ENCODE data around the gene TMEM187. TPM values are rescaled to one million over a fixed set of nuclear protein-coding genes. Genes with fewer than 3 reads are reported as not detected.

TMEM187 gene
- total RNA-seq, 1 donor from 2014 or later = 8.6 TPM

DNA sequence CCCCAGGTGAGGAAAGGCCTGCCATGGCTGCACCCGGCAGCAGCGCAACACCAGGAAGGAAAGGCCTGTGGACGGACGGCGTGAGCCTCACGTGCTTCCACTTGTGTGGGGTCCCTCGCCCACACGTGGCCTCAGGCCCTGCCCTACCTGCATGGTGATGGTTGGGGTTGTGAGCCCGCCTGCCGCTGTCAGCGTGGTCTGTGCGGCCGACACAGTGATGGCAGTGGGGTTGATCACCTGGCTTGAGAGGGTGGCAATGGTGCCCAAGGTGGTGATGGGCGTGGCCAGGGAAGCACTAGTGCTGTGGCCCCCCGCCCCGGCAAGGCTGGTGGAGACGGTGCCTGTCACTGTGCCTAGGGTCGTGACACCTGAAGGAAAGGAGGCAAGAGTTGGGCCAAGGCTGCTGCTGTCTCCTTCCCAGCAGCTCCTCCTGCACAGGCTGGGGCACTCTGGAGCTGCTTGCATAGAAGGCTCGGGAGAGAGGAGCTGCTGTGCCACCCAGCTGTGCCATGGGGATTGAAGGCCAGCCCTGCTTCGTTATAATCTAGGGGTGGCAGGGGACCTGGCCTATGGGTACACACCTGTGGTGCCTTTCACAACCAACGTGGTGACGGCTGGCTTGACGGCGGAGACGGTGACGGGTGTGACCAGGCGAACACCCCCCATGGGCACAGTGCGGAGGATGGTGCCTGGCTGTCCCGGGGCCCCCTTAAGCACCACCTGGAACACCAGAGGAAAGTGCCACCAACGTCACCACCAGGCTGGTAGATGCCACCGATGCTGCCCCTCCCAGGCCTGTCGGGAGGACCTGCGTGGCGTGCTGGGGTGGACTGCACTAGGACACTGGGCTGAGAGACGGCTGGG lies 16.3 kb upstream of the TMEM187 start:
- Histone ChIP-seq H3K27me3 (ENCODE audit: insufficient read depth, low read length) (no peaks in the 10 kb centered on the region), H3K9ac (ENCODE audit: low read length) (no peak overlapping the region), H3K4me3 (ENCODE audit: insufficient read depth, low read depth, low read length) (no peak overlapping the region), H3K4me2 (ENCODE audit: low read length) (no peak overlapping the region), H4K20me1 (ENCODE audit: insufficient read depth, low read length) (peaks cover 7% of the 10 kb centered on the region), H3K79me2 (ENCODE audit: insufficient read depth, low read length) (peaks cover 14% of the 10 kb centered on the region), H3K9me3 (ENCODE audit: insufficient read depth, low read depth, low read length) (no peaks in the 10 kb centered on the region), H3K36me3 (ENCODE audit: insufficient read depth, low read length) (peaks cover 5% of the 10 kb centered on the region), H3K27ac (ENCODE audit: low read depth, low read length) (no peak overlapping the region), H3K4me1 (ENCODE audit: insufficient read depth, low read length) (peaks cover 4% of the 10 kb centered on the region), H2AFZ (ENCODE audit: low read depth, low read length) (no peak overlapping the region)
- H3K9me3 Mint-ChIP-seq (ENCODE audit: unreplicated experiment) = no peaks in the 10 kb centered on the region
- DNase-seq (ENCODE audit: low read depth) (no peak), FAIRE-seq (no peak)
- TF ChIP-seq, protein P1, sequence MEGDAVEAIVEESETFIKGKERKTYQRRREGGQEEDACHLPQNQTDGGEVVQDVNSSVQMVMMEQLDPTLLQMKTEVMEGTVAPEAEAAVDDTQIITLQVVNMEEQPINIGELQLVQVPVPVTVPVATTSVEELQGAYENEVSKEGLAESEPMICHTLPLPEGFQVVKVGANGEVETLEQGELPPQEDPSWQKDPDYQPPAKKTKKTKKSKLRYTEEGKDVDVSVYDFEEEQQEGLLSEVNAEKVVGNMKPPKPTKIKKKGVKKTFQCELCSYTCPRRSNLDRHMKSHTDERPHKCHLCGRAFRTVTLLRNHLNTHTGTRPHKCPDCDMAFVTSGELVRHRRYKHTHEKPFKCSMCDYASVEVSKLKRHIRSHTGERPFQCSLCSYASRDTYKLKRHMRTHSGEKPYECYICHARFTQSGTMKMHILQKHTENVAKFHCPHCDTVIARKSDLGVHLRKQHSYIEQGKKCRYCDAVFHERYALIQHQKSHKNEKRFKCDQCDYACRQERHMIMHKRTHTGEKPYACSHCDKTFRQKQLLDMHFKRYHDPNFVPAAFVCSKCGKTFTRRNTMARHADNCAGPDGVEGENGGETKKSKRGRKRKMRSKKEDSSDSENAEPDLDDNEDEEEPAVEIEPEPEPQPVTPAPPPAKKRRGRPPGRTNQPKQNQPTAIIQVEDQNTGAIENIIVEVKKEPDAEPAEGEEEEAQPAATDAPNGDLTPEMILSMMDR (IDR thresholded peaks at IDR 0.05; ENCODE audit: insufficient read depth, low read depth, low read length) = no peak
- TF ChIP-seq EZH2 (IDR thresholded peaks at IDR 0.05; ENCODE audit: insufficient read depth, low read length) = no peak
- H3K4me3 Mint-ChIP-seq (ENCODE audit: unreplicated experiment) = no peak overlapping the region
- no peaks in the 10 kb centered on the region for H3K4me1 Mint-ChIP-seq (ENCODE audit: low read depth, unreplicated experiment)
- H3K27ac Mint-ChIP-seq (ENCODE audit: unreplicated experiment) = no peak overlapping the region
- H3K36me3 Mint-ChIP-seq (ENCODE audit: low read depth, unreplicated experiment) = peaks cover 7% of the 10 kb centered on the region
- H3K27me3 Mint-ChIP-seq (ENCODE audit: low read depth, unreplicated experiment) = no peaks in the 10 kb centered on the region

- H3K9me3 Mint-ChIP-seq (ENCODE audit: unreplicated experiment) = no peaks in the 10 kb centered on the region
- H3K36me3 Mint-ChIP-seq (ENCODE audit: low read depth, unreplicated experiment) = peaks cover 7% of the 10 kb centered on the region
- H2AFZ ChIP-seq (ENCODE audit: low read depth, low read length) = no peak overlapping the region
- no peaks in the 10 kb centered on the region for H3K4me1 Mint-ChIP-seq (ENCODE audit: low read depth, unreplicated experiment)
- H3K4me1 ChIP-seq (ENCODE audit: insufficient read depth, low read length) = peaks cover 4% of the 10 kb centered on the region
- DNase-seq (ENCODE audit: low read depth) (no peak), FAIRE-seq (no peak)
- H3K4me2 ChIP-seq (ENCODE audit: low read length) = no peak overlapping the region
- peaks cover 14% of the 10 kb centered on the region for H4K20me1 ChIP-seq (ENCODE audit: insufficient read depth, low read length)
- no peak overlapping the region for H3K9ac ChIP-seq (ENCODE audit: low read length)
- H3K79me2 ChIP-seq (ENCODE audit: insufficient read depth, low read length) = peaks cover 24% of the 10 kb centered on the region
- no peak overlapping the region for H3K27ac ChIP-seq (ENCODE audit: low read depth, low read length)
- H3K4me3 Mint-ChIP-seq (ENCODE audit: unreplicated experiment) = no peak overlapping the region
- H3K27ac Mint-ChIP-seq (ENCODE audit: unreplicated experiment) = no peak overlapping the region
- no peaks in the 10 kb centered on the region for H3K27me3 Mint-ChIP-seq (ENCODE audit: low read depth, unreplicated experiment)
- no peak overlapping the region for H3K4me3 ChIP-seq (ENCODE audit: insufficient read depth, low read depth, low read length)
- H3K27me3 ChIP-seq (ENCODE audit: insufficient read depth, low read length) = no peaks in the 10 kb centered on the region
- peaks cover 5% of the 10 kb centered on the region for H3K36me3 ChIP-seq (ENCODE audit: insufficient read depth, low read length)
- H3K9me3 ChIP-seq (ENCODE audit: insufficient read depth, low read depth, low read length) = no peaks in the 10 kb centered on the region
- no peak for TF ChIP-seq EZH2 (IDR thresholded peaks at IDR 0.05; ENCODE audit: insufficient read depth, low read length)
- TF ChIP-seq, protein P1 (IDR thresholded peaks at IDR 0.05; ENCODE audit: insufficient read depth, low read depth, low read length) = no peak
Observed at GRCh38 chrX:153957224-153957623, 15.3 kb upstream of the TMEM187 start.

DNA sequence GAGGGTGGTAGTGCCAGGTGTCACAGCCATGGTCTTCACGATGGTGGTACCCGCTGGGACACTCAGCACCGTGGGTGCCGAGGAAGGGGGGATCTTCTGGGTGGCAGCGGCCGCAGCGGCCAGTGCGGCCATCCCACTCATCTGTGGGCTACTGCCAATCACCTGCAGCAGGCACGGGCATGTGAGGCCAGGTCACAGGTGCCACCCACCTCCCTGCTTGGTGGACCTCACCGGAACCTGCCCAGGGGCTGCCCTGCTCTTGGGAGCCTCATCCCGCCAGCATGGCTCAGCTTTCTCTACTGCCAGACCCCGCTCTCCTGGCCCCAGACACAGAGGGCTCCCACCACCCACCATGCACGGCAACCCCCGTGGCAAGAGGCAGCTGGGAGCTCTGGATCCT lies 13.9 kb upstream of the TMEM187 start:
- no peak for TF ChIP-seq EZH2 (IDR thresholded peaks at IDR 0.05; ENCODE audit: insufficient read depth, low read length)
- TF ChIP-seq, protein P1 (IDR thresholded peaks at IDR 0.05; ENCODE audit: insufficient read depth, low read depth, low read length) = no peak
- Mint-ChIP-seq H3K27ac (ENCODE audit: unreplicated experiment) (no peak overlapping the region), H3K9me3 (ENCODE audit: unreplicated experiment) (no peaks in the 10 kb centered on the region), H3K36me3 (ENCODE audit: low read depth, unreplicated experiment) (peaks cover 7% of the 10 kb centered on the region), H3K4me1 (ENCODE audit: low read depth, unreplicated experiment) (no peaks in the 10 kb centered on the region), H3K27me3 (ENCODE audit: low read depth, unreplicated experiment) (no peaks in the 10 kb centered on the region), H3K4me3 (ENCODE audit: unreplicated experiment) (no peak overlapping the region)
- H3K4me3 ChIP-seq (ENCODE audit: insufficient read depth, low read depth, low read length) = no peak overlapping the region
- no peak overlapping the region for H3K27ac ChIP-seq (ENCODE audit: low read depth, low read length)
- no peaks in the 10 kb centered on the region for H3K9me3 ChIP-seq (ENCODE audit: insufficient read depth, low read depth, low read length)
- no peaks in the 10 kb centered on the region for H3K27me3 ChIP-seq (ENCODE audit: insufficient read depth, low read length)
- DNase-seq (ENCODE audit: low read depth) (no peak), FAIRE-seq (no peak)
- H3K79me2 ChIP-seq (ENCODE audit: insufficient read depth, low read length) = peaks cover 30% of the 10 kb centered on the region
- no peak overlapping the region for H3K4me2 ChIP-seq (ENCODE audit: low read length)
- H3K4me1 ChIP-seq (ENCODE audit: insufficient read depth, low read length) = no peaks in the 10 kb centered on the region
- H4K20me1 ChIP-seq (ENCODE audit: insufficient read depth, low read length) = peaks cover 28% of the 10 kb centered on the region
- no peak overlapping the region for H2AFZ ChIP-seq (ENCODE audit: low read depth, low read length)
- H3K36me3 ChIP-seq (ENCODE audit: insufficient read depth, low read length) = peaks cover 5% of the 10 kb centered on the region
- H3K9ac ChIP-seq (ENCODE audit: low read length) = no peak overlapping the region
